Mesendoderm (in vitro differentiated cells): Measurements from ENCODE around the gene OR52E1. TPM values are rescaled to one million over a fixed set of nuclear protein-coding genes. Genes with fewer than 3 reads are reported as not detected.
A peak's percentile ranks its signal among the peaks of the same experiment; 100 is the strongest.

Source experiments
- DNase-seq: peaks from one replicate; pipeline ENCODE4 v3.0.0; 2013
- H2AK5ac ChIP-seq: 2 replicates; pipeline ENCODE4 v1.6.1; 2013; ENCODE audit warnings: low read length, inconsistent platforms
- H2BK120ac ChIP-seq: 2 replicates; pipeline ENCODE4 v1.6.1; 2013; ENCODE audit warnings: low read depth, mild to moderate bottlenecking, low read length, moderate library complexity, mixed read lengths
- H2BK15ac ChIP-seq: replicated peaks from 2 replicates; pipeline ENCODE4 v1.6.1; 2013; ENCODE audit warnings: low read depth, mild to moderate bottlenecking, moderate library complexity
- H2BK5ac ChIP-seq: 2 replicates; pipeline ENCODE4 v1.6.1; 2013; ENCODE audit warnings: low read length, inconsistent platforms
- H3K18ac ChIP-seq: 2 replicates; pipeline ENCODE4 v1.6.1; 2013; ENCODE audit warnings: mild to moderate bottlenecking, low read length, mixed read lengths
- H3K23ac ChIP-seq: one replicate; pipeline ENCODE4 v1.6.1; 2013; ENCODE audit warnings: low read length
- H3K27ac ChIP-seq: 2 replicates; pipeline ENCODE4 v1.5.1; 2013; ENCODE audit warnings: low read depth, mild to moderate bottlenecking, inconsistent platforms, low read length, moderate library complexity
- H3K27me3 ChIP-seq: 2 replicates; pipeline ENCODE4 v1.6.1; 2013; ENCODE audit warnings: low read length, control low read depth, mild to moderate bottlenecking, inconsistent platforms; ENCODE audit not compliant: insufficient read depth, poor library complexity
- H3K36me3 ChIP-seq: 2 replicates; pipeline ENCODE4 v1.6.1; 2013; ENCODE audit warnings: low read length, inconsistent platforms; ENCODE audit not compliant: control insufficient read depth, insufficient read depth
- H3K4ac ChIP-seq: one replicate; pipeline ENCODE4 v1.6.1; 2013; ENCODE audit warnings: low read depth, mild to moderate bottlenecking, low read length, moderate library complexity
- H3K4me1 ChIP-seq: 2 replicates; pipeline ENCODE4 v1.6.1; 2013; ENCODE audit warnings: low read depth, low read length, inconsistent platforms; ENCODE audit not compliant: control insufficient read depth
- H3K4me2 ChIP-seq: 2 replicates; pipeline ENCODE4 v1.6.1; 2013; ENCODE audit warnings: low read length
- H3K4me3 ChIP-seq: 2 replicates; pipeline ENCODE4 v1.5.1; 2013; ENCODE audit warnings: mild to moderate bottlenecking, low read length
- H3K56ac ChIP-seq: one replicate; pipeline ENCODE4 v1.6.1; 2013; ENCODE audit warnings: low read length
- H3K79me1 ChIP-seq: 2 replicates; pipeline ENCODE4 v1.6.1; 2013; ENCODE audit warnings: low read length, inconsistent platforms
- H3K79me2 ChIP-seq: 2 replicates; pipeline ENCODE4 v1.6.1; 2013; ENCODE audit warnings: mild to moderate bottlenecking, low read length; ENCODE audit not compliant: control insufficient read depth, insufficient read depth
- H3K9ac ChIP-seq: 2 replicates; pipeline ENCODE4 v1.6.1; 2013; ENCODE audit warnings: low read length, inconsistent platforms
- H4K5ac ChIP-seq: one replicate; pipeline ENCODE4 v1.6.1; 2013; ENCODE audit warnings: low read length
- H4K8ac ChIP-seq: one replicate; pipeline ENCODE4 v1.6.1; 2013; ENCODE audit warnings: low read depth, mild to moderate bottlenecking, control low read depth, low read length, moderate library complexity
- WGBS: extraction: QIAGEN DNeasy Blood & Tissue Kit; methylation state at CpG from one replicate; pipeline ENCODE4 v1.1.7; 2013; ENCODE audit warnings: low lambda C conversion rate, missing lambda C conversion rate; ENCODE audit not compliant: insufficient coverage; ENCODE audit errors: extremely low coverage; 5-methylcytosine and 5-hydroxymethylcytosine counted together
- polyA plus RNA-seq, 2 experiments: library from polyadenylated mRNA; stranded (reverse); fragments of 200-250 nt; gene quantifications; one replicate each; pipeline ENCODE4 v1.2.3, GENCODE V29; 2013

The OR52E1 gene
- polyA plus RNA-seq (2013, experiment 1 of 2) = not detected
- not detected for polyA plus RNA-seq (2013, experiment 2 of 2)

GRCh38 chr11:5069272-5069671 is at the start of gene OR52E1:
TSS of gene OR52E1 (plus strand) at chr11:5069572.
- Histone ChIP-seq H3K27ac (no peak within 1 kb of the TSS), H3K36me3 (no peaks in the 10 kb centered on the region), H3K79me1 (no peaks in the 10 kb centered on the region), H3K23ac (no peak within 1 kb of the TSS), H2BK5ac (no peak within 1 kb of the TSS), H3K4me2 (no peak within 1 kb of the TSS), H4K5ac (no peak within 1 kb of the TSS), H3K9ac (no peak within 1 kb of the TSS), H3K27me3 (no peaks in the 10 kb centered on the region), H3K4ac (no peak within 1 kb of the TSS), H4K8ac (no peak within 1 kb of the TSS), H3K4me3 (no peak within 1 kb of the TSS), H3K56ac (no peak within 1 kb of the TSS), H2BK120ac (no peak within 1 kb of the TSS), H2BK15ac (no peak within 1 kb of the TSS), H3K4me1 (no peaks in the 10 kb centered on the region), H2AK5ac (no peak within 1 kb of the TSS), H3K18ac (no peak within 1 kb of the TSS), H3K79me2 (no peaks in the 10 kb centered on the region)
- no CpG with 5 or more reads among the region's 3 CpGs for WGBS
- no peak for DNase-seq

- Histone ChIP-seq H4K5ac (no peak overlapping the region), H2AK5ac (no peak overlapping the region), H3K4me1 (no peaks in the 10 kb centered on the region), H2BK120ac (no peak overlapping the region), H2BK5ac (no peak overlapping the region), H3K4me2 (no peak overlapping the region), H3K23ac (no peak overlapping the region), H3K79me2 (no peaks in the 10 kb centered on the region), H3K36me3 (no peaks in the 10 kb centered on the region), H3K9ac (no peak overlapping the region), H3K18ac (no peak overlapping the region), H3K27ac (no peak overlapping the region), H3K79me1 (no peaks in the 10 kb centered on the region), H3K56ac (no peak overlapping the region), H4K8ac (no peak overlapping the region), H2BK15ac (no peak overlapping the region), H3K27me3 (no peaks in the 10 kb centered on the region), H3K4ac (no peak overlapping the region), H3K4me3 (no peak overlapping the region)
- DNase-seq = no peak
- WGBS = no CpG with 5 or more reads among the region's 2 CpGs
Observed at GRCh38 chr11:5021996-5022395, 47.4 kb upstream of the OR52E1 start.

GRCh38 chr11:5036669-5037068 is 32.7 kb upstream of the OR52E1 start:
- Histone ChIP-seq H2BK5ac (no peak overlapping the region), H3K27ac (no peak overlapping the region), H3K27me3 (no peaks in the 10 kb centered on the region), H3K23ac (no peak overlapping the region), H2AK5ac (no peak overlapping the region), H3K18ac (no peak overlapping the region), H3K79me2 (no peaks in the 10 kb centered on the region), H3K56ac (no peak overlapping the region), H4K5ac (no peak overlapping the region), H3K4me3 (no peak overlapping the region), H2BK15ac (no peak overlapping the region), H3K9ac (no peak overlapping the region), H2BK120ac (no peak overlapping the region), H3K4me2 (no peak overlapping the region), H3K4me1 (no peaks in the 10 kb centered on the region), H4K8ac (no peak overlapping the region), H3K4ac (no peak overlapping the region), H3K79me1 (no peaks in the 10 kb centered on the region), H3K36me3 (no peaks in the 10 kb centered on the region)
- no peak for DNase-seq
- WGBS = no CpG with 5 or more reads among the region's 2 CpGs

DNA sequence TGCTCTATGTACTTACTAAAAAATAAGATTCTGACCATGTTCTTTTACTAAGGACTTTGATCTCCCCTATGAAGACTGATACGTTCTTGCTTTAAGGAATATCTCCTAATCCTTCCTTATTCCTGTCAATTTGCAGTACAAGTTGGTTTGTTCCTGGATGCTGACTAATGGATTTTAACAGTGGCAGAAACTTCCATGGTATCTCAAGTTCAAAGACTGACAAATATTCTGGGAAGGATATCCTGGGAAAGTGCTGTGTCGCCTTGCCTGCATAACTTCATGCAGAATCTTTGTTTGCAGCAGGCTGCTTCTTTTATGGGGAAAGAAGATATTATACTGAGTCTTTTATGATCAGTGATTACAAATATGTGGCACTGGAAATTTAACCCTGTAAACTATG is 31.4 kb upstream of the OR52E1 start:
- H2AK5ac ChIP-seq = no peak overlapping the region
- H3K79me2 ChIP-seq = no peaks in the 10 kb centered on the region
- H3K27me3 ChIP-seq = no peaks in the 10 kb centered on the region
- no peak overlapping the region for H3K9ac ChIP-seq
- no peak overlapping the region for H3K27ac ChIP-seq
- no peak overlapping the region for H2BK5ac ChIP-seq
- no peak overlapping the region for H4K5ac ChIP-seq
- H3K4ac ChIP-seq = no peak overlapping the region
- H2BK15ac ChIP-seq = no peak overlapping the region
- no peaks in the 10 kb centered on the region for H3K4me1 ChIP-seq
- H3K56ac ChIP-seq = no peak overlapping the region
- no peak overlapping the region for H3K18ac ChIP-seq
- no peak overlapping the region for H4K8ac ChIP-seq
- H3K4me2 ChIP-seq = no peak overlapping the region
- peak; percentile 1 for DNase-seq
- H3K36me3 ChIP-seq = no peaks in the 10 kb centered on the region
- no CpG with 5 or more reads among the region's 2 CpGs for WGBS
- no peak overlapping the region for H2BK120ac ChIP-seq
- no peaks in the 10 kb centered on the region for H3K79me1 ChIP-seq
- H3K4me3 ChIP-seq = no peak overlapping the region
- no peak overlapping the region for H3K23ac ChIP-seq

DNA sequence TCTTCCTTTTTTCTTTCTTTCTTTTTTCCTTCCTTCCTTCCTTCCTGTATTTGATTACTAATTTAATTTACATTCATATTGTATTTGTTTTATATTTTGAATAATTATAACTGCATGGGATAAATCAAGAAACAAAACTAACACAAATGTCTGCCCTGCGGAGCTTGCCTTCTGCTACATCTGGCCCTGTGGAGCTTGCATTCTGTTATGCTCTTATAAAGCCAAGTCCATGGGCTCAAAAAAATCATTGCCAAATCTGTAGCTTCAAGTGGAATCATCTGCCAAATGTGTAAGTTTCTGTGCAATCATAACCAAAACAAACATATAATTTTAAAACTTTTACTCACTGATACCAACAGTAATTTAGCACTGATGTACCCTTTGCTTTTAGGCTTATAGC is 31.0 kb upstream of the OR52E1 start:
- Histone ChIP-seq H2BK120ac (no peak overlapping the region), H3K27ac (no peak overlapping the region), H2BK15ac (no peak overlapping the region), H3K23ac (no peak overlapping the region), H3K9ac (no peak overlapping the region), H3K4me2 (no peak overlapping the region), H3K56ac (no peak overlapping the region), H3K36me3 (no peaks in the 10 kb centered on the region), H3K79me1 (no peaks in the 10 kb centered on the region), H3K79me2 (no peaks in the 10 kb centered on the region), H4K5ac (no peak overlapping the region), H2BK5ac (no peak overlapping the region), H3K4me1 (no peaks in the 10 kb centered on the region), H4K8ac (no peak overlapping the region), H2AK5ac (no peak overlapping the region), H3K4ac (no peak overlapping the region), H3K4me3 (no peak overlapping the region), H3K27me3 (no peaks in the 10 kb centered on the region), H3K18ac (no peak overlapping the region)
- WGBS = no CpG with 5 or more reads among the region's 1 CpG
- no peak for DNase-seq

- H3K23ac ChIP-seq = no peak overlapping the region
- H3K79me1 ChIP-seq = no peaks in the 10 kb centered on the region
- no peak overlapping the region for H2AK5ac ChIP-seq
- no peak for DNase-seq
- H2BK120ac ChIP-seq = no peak overlapping the region
- no peak overlapping the region for H4K5ac ChIP-seq
- H3K36me3 ChIP-seq = no peaks in the 10 kb centered on the region
- H3K4ac ChIP-seq = no peak overlapping the region
- WGBS = no CpG with 5 or more reads among the region's 4 CpGs
- no peak overlapping the region for H3K56ac ChIP-seq
- no peak overlapping the region for H2BK5ac ChIP-seq
- H3K9ac ChIP-seq = no peak overlapping the region
- H3K27ac ChIP-seq = no peak overlapping the region
- no peaks in the 10 kb centered on the region for H3K79me2 ChIP-seq
- H3K18ac ChIP-seq = no peak overlapping the region
- no peak overlapping the region for H3K4me2 ChIP-seq
- no peak overlapping the region for H3K4me3 ChIP-seq
- no peaks in the 10 kb centered on the region for H3K4me1 ChIP-seq
- H2BK15ac ChIP-seq = no peak overlapping the region
- H3K27me3 ChIP-seq = no peaks in the 10 kb centered on the region
- H4K8ac ChIP-seq = no peak overlapping the region
Observed at GRCh38 chr11:5040876-5041275, 28.5 kb upstream of the OR52E1 start.
